ENCODE results near the gene CHRND.

Gene CHRND

DNA sequence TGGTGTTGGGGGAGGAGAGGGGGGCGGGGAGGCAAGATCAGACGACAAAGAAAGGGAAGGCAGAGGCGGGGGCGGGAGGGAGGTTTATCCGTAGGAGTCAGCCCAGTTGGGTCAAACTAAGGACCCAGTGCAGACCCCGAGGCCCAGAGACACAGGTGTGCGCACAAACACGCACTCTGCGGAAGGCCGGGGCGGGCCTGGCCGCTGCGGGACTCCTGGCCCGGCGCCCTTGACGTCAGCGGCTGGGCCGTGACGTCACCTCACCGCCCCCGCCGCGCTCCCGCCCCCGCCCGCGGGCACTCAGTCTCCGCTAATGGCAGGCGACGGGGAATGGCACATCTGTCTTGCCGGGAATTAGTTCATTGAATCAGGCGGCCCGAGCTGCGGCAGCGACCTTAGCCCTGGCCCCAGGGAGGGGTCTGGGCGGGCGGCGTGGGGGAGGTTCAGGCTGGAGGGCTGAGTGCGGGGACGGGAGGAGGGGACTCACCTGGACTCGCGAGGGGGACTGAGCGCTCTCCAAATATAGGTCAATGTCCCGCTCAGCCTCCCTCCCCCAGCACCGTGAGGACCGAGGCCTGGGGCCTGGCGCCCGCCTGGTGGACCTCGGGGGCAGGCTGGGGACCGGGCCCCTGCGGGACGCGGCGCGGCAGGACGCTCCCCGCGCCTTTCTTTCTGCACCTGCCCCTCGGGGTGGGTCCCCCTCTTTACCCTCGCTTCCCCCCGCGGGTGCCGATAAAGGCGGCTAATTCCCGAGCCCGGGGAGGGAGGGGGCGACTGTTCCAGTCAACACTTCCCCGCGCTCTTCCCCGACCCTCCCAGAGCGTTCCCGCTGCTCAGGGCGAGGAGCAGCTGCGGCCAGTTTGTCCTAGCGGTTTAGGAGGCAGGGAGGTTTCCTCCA is 22.8 kb upstream of the CHRND start:
- DNase-seq (ENCODE audit: low spot score), result no peak

DNA sequence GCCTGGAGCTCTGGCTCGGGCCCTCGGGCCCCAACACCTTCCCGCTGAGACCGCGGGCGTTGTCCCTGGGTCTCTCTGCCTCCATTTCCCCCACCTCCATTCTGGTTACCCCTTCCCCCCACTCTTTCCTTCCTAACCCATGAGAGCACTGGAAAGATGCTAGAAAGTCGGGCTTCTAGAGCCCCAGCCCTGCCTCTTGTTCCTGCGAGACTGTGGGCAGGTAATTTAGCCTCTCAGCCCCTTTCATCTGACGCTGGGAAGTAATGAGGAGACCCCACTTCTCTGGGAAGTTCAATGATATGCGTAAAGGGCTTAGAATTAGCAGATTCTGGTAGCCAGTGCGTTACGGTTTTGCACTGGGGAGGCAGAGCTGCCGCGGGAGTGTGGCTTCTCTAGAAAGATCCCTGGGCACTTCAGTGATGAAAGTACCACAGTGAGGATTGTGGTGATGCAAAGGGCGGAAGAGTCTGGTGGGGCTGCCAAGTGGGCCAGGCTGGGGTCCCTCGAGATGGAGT is 22.1 kb upstream of the CHRND start:
- no peak for DNase-seq (ENCODE audit: low spot score)

- no peak for DNase-seq (ENCODE audit: low spot score)
These were observed 21.5 kb upstream of the CHRND start for GRCh38 chr2:232504438-232504837.

DNA sequence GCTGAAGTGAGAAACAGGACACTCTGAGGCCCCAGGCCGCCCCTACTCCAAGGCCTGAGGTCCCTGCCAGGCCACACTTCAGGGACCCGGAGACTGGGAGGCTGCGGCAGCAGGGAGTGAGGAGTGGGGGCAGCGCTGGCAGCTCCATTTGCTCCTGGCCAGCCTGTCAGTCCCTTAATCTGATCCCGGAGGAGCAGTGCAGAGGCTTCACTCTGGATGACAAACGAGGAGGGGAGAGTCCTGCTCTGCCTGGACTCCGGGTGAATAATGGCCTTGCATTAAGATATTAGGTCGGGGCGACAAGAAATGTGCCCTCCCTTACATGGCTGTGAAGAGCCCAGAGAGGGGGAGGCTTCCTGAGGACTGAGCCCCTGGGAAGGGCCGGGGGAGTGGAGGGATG is 20.1 kb upstream of the CHRND start:
- DNase-seq (ENCODE audit: low spot score), result no peak

- DNase-seq (ENCODE audit: low spot score), result no peak
These were observed 19.3 kb upstream of the CHRND start for GRCh38 chr2:232506709-232507108.

GRCh38 chr2:232508251-232508650 is 17.7 kb upstream of the CHRND start:
- no peak for DNase-seq (ENCODE audit: low spot score)

GRCh38 chr2:232511336-232511890 is 14.5 kb upstream of the CHRND start:
- no peak for DNase-seq (ENCODE audit: low spot score)

DNA sequence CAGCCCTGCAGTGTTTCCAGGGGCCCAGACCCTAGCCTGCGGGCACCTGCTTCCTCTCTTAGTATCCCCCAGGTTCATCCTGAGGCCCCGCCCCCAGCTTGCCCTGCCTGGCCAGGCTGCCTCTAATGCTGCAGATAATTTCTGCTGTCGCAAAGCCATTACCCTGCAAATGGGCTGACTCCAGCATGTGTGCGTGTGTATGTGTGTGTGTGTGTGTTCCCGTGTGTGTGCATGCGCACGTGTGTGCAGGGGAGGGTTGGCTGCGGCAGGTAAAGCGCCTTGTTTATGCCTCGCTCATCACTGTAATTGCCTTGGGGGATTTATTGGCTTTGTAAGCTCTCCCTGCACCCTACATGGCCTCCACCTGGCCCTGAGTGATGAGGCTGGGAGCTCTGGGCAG is 13.4 kb upstream of the CHRND start:
- DNase-seq (ENCODE audit: low spot score), result no peak

DNA sequence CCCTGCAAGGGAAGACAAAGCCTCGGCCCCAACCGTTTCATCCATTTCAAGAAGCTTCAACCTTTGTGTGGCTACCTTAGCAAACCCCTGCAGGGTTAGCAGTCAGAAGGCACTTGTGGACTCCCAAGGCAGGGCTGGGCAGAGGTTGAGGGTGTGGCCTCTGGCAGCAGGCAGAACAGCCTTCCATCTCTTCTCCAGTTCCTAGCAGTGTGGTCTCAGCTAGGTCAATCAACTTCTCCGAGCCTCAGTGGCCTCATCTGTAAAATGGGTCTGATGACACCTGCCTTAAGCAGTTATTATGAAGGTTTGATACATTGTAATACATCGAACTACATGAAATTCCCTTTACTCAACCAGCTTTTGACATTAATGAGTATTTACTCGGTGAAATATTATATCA is 12.6 kb upstream of the CHRND start:
- no peak for DNase-seq (ENCODE audit: low spot score)

DNA sequence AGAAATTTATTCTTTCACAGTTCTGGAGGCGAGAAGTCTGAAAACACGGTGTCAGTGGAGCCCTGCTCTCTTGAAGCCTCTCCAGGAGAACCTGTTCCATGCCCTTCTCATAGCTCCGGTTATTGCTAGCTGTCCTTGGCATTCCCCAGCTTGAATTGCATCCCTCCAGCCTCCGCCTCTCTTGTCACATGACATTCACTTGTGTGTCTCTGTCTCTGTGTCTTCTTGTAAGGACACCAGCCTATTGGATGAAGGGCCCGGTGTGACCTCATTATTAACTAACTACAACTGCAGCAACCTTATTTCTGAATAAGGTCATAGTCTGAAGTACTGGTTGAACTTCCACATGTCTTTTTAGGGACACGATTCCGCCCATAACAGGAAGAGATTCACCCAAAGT is 10.3 kb upstream of the CHRND start:
- DNase-seq (ENCODE audit: low spot score), result no peak

- no peak for DNase-seq (ENCODE audit: low spot score)
These were observed 9.4 kb upstream of the CHRND start for GRCh38 chr2:232516551-232516950.

- no peak for DNase-seq (ENCODE audit: low spot score)
These were observed 7.1 kb upstream of the CHRND start for GRCh38 chr2:232518844-232519243.

- DNase-seq (ENCODE audit: low spot score), result no peak
These were observed 6.2 kb upstream of the CHRND start, which contains the start of gene PRSS56 for GRCh38 chr2:232519581-232520438. PRSS56 (plus strand) TSS chr2:232520388; CDS start chr2:232520599, 211 bp downstream.

DNA sequence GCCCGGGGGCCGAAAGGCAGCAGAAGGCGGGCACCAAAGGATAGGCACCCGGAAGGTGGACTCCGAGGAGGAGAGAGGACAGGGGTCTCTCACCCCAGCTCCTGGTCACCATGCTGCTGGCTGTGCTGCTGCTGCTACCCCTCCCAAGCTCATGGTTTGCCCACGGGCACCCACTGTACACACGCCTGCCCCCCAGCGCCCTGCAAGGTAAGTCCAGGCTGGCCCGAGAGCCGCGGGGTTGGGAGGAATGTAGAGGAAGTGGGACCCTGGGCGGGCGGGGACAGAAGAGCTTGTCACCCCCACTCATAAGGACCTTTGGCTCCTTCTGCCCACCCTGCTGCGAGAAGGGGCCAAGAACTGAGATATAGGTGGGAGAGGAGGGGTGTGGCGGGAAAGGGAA is 5.5 kb upstream of the CHRND start:
- no peak for DNase-seq (ENCODE audit: low spot score)

GRCh38 chr2:232521098-232521497 is 4.9 kb upstream of the CHRND start:
- no peak for DNase-seq (ENCODE audit: low spot score)

DNA sequence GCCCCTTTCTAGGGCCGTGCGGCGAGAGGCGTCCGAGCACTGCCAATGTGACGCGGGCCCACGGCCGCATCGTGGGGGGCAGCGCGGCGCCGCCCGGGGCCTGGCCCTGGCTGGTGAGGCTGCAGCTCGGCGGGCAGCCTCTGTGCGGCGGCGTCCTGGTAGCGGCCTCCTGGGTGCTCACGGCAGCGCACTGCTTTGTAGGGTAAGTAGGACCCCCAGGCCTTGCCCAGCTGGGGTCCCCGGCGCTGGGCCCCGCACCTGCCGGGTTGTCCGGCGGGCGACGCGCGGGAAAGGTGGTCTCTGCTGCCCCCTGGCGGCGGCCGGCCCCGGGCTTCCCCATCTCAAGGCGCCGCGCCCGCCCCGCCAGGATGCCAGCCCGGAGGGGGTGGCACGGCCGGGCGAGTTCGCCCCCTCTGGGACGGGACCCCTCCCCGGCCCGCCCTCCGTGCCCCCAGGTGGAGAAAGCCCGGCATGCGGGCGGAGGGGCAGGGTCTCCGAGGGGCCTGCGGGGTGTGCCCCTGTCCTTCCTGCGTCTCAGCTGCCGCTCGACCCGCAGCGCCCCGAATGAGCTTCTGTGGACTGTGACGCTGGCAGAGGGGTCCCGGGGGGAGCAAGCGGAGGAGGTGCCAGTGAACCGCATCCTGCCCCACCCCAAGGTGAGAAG is 3.9 kb upstream of the CHRND start:
- DNase-seq (ENCODE audit: low spot score), result peak; percentile 19

DNA sequence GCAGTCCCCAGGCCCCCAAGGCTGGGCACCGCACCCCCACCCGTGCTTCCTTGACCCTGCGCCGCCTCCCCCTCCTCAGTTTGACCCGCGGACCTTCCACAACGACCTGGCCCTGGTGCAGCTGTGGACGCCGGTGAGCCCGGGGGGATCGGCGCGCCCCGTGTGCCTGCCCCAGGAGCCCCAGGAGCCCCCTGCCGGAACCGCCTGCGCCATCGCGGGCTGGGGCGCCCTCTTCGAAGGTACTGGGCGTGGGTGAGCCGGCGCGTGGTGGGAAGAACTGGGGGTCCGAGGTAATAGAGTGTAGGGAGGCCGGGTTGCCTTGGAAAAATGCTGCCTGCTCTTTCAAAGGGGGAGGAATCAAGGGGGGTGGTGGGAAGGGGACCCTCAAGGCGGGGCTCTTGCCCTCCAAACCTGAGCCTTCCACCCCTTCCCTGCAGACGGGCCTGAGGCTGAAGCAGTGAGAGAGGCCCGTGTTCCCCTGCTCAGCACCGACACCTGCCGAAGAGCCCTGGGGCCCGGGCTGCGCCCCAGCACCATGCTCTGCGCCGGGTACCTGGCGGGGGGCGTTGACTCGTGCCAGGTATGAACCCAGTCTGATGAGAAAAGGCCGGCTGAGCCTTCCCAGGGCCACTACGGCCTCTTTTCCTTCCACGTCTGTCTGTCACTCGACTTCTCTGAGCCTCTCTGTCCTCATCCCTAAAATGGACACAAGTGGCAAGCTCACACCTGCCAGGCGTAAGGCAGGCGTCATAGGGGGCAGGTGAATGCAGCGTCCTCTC is 3.1 kb upstream of the CHRND start:
- DNase-seq (ENCODE audit: low spot score), result no peak

GRCh38 chr2:232523402-232523681 is 2.6 kb upstream of the CHRND start:
- DNase-seq (ENCODE audit: low spot score), result no peak

GRCh38 chr2:232523682-232524597 is 2.0 kb upstream of the CHRND start:
- DNase-seq (ENCODE audit: low spot score), result no peak

GRCh38 chr2:232524771-232525170 is 1.2 kb upstream of the CHRND start:
- no peak for DNase-seq (ENCODE audit: low spot score)

Data from RKO (cell line).